Karpas-422 (cell line): ENCODE results near the gene OASL. TPM values are rescaled to one million over a fixed set of nuclear protein-coding genes. Genes with fewer than 3 reads are reported as not detected.

Source experiments
- DNase-seq: peaks from one replicate; pipeline ENCODE4 v3.0.0-alpha.2; 2015
- H2AFZ ChIP-seq: fragments of 200-600 bp; sonication (generic); 2 replicates; pipeline ENCODE4 v1.6.1; 2014; ENCODE audit warnings: antibody characterized with exemption, low read length, mixed read lengths
- H3K27ac ChIP-seq: fragments of 200-600 bp; sonication (generic); 2 replicates; pipeline ENCODE4 v1.5.1; 2014; ENCODE audit warnings: mild to moderate bottlenecking, low read length, moderate library complexity
- H3K27me3 ChIP-seq: fragments of 200-600 bp; sonication (generic); 2 replicates; pipeline ENCODE4 v1.6.1; 2014; ENCODE audit warnings: low read length, mixed read lengths
- H3K36me3 ChIP-seq: fragments of 200-600 bp; sonication (generic); 2 replicates; pipeline ENCODE4 v1.6.1; 2014; ENCODE audit warnings: low read length, mixed read lengths; ENCODE audit not compliant: insufficient read depth
- H3K4me1 ChIP-seq: fragments of 200-600 bp; sonication (generic); 2 replicates; pipeline ENCODE4 v1.6.1; 2014; ENCODE audit warnings: mild to moderate bottlenecking, low read length, mixed read lengths
- H3K4me2 ChIP-seq: fragments of 200-600 bp; sonication (generic); 2 replicates; pipeline ENCODE4 v1.6.1; 2014; ENCODE audit warnings: low read length, low read depth, mild to moderate bottlenecking; ENCODE audit not compliant: poor library complexity, severe bottlenecking
- H3K4me3 ChIP-seq: fragments of 200-600 bp; sonication (generic); 2 replicates; pipeline ENCODE4 v1.5.1; 2014; ENCODE audit warnings: mild to moderate bottlenecking, antibody characterized with exemption, low read length, mixed read lengths
- H3K79me2 ChIP-seq: fragments of 200-600 bp; sonication (generic); 2 replicates; pipeline ENCODE4 v1.6.1; 2014; ENCODE audit warnings: mild to moderate bottlenecking, low read length, mixed read lengths
- H3K9ac ChIP-seq: fragments of 200-600 bp; sonication (generic); 2 replicates; pipeline ENCODE4 v1.6.0; 2014; ENCODE audit warnings: low read length
- H3K9me2 ChIP-seq: fragments of 200-600 bp; sonication (generic), shearing (Covaris generic); replicated peaks from 2 replicates; pipeline ENCODE4 v1.6.0; 2014; ENCODE audit warnings: mild to moderate bottlenecking, low read length, moderate library complexity; ENCODE audit not compliant: insufficient read depth
- H3K9me3 ChIP-seq: fragments of 300-700, 200-600 bp; sonication (generic); 2 replicates; pipeline ENCODE4 v1.6.1; 2014; ENCODE audit warnings: low read length, mixed read lengths
- H4K20me1 ChIP-seq: fragments of 200-600 bp; sonication (generic); 2 replicates; pipeline ENCODE4 v1.6.1; 2014; ENCODE audit warnings: mild to moderate bottlenecking, antibody characterized with exemption, low read length, low read depth; ENCODE audit not compliant: insufficient read depth
- total RNA-seq: library from RNA; depleted of rRNA; stranded (reverse); fragments of >200 nt; shearing (Covaris generic); gene quantifications from 2 replicates; pipeline ENCODE4 v1.2.3, GENCODE V29; 2014; ENCODE audit warnings: low replicate concordance

OASL gene
- total RNA-seq, 1 experiment from 2014 or later, result 1.4 TPM

GRCh38 chr12:121001841-121002483, 37.1 kb downstream of the OASL start:
- no peaks in the 10 kb centered on the region for H3K4me1 ChIP-seq
- H3K36me3 ChIP-seq, result peaks cover 14% of the 10 kb centered on the region; the same call in 1 of the 2 replicates
- no peaks in the 10 kb centered on the region for H3K79me2 ChIP-seq
- H3K9me2 ChIP-seq, result no peaks in the 10 kb centered on the region
- H4K20me1 ChIP-seq, result no peaks in the 10 kb centered on the region
- no peak overlapping the region for H2AFZ ChIP-seq
- H3K9me3 ChIP-seq, result no peaks in the 10 kb centered on the region
- H3K9ac ChIP-seq, result no peak overlapping the region
- no peak for DNase-seq
- H3K27me3 ChIP-seq, result no peaks in the 10 kb centered on the region
- no peak overlapping the region for H3K4me2 ChIP-seq
- H3K27ac ChIP-seq, result no peak overlapping the region
- H3K4me3 ChIP-seq, result no peak overlapping the region

GRCh38 chr12:121001060-121001459, 38.0 kb downstream of the OASL start:
- H3K4me3 ChIP-seq, result no peak overlapping the region
- no peaks in the 10 kb centered on the region for H3K27me3 ChIP-seq
- H4K20me1 ChIP-seq, result no peaks in the 10 kb centered on the region
- H3K79me2 ChIP-seq, result no peaks in the 10 kb centered on the region
- no peak for DNase-seq
- H3K9me2 ChIP-seq, result no peaks in the 10 kb centered on the region
- H3K9ac ChIP-seq, result no peak overlapping the region
- no peak overlapping the region for H2AFZ ChIP-seq
- no peak overlapping the region for H3K4me2 ChIP-seq
- H3K27ac ChIP-seq, result no peak overlapping the region
- H3K36me3 ChIP-seq, result peaks cover 14% of the 10 kb centered on the region; the same call in 1 of the 2 replicates
- no peaks in the 10 kb centered on the region for H3K9me3 ChIP-seq
- H3K4me1 ChIP-seq, result no peaks in the 10 kb centered on the region

GRCh38 chr12:121000530-121000929, 38.5 kb downstream of the OASL start:
- no peaks in the 10 kb centered on the region for H3K9me3 ChIP-seq
- H3K27me3 ChIP-seq, result no peaks in the 10 kb centered on the region

DNA sequence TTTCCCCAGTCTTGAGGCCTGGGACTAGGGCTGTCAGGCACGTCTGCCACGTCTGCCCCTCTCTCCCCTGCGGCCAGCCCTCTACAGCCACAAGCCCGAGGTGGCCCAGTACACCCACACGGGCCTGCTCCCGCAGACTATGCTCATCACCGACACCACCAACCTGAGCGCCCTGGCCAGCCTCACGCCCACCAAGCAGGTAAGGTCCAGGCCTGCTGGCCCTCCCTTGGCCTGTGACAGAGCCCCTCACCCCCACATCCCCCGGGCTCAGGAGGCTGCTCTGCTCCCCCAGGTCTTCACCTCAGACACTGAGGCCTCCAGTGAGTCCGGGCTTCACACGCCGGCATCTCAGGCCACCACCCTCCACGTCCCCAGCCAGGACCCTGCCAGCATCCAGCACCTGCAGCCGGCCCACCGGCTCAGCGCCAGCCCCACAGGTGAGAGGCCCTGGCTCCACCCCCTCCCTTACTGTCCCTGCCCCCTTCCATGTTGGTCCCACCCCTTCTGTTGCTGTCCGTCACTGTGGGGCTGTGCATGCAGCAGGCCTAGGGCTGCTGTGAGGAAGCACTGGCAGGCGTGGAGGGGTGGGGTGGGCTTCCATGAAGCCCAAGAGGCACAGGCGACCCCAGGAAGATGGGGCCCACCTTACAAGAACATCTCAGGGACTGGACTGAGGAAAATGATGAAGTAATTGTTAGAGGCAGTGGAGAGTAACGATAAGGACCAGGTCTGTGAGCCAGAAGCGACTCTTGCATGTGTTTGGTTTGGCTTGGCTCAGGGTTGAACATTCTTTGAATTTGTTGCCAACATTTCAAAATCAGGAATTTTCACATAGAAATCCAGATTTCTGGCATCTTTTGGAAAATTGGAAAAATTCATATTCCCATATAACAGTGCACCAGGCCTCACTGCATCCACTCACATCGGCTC, 39.6 kb downstream of the OASL start:
- Histone ChIP-seq H3K9ac (no peak overlapping the region), H3K27ac (no peak overlapping the region), H4K20me1 (no peaks in the 10 kb centered on the region), H3K4me2 (no peak overlapping the region), H3K27me3 (no peaks in the 10 kb centered on the region), H3K4me1 (no peaks in the 10 kb centered on the region), H2AFZ (no peak overlapping the region), H3K36me3 (peaks cover 11% of the 10 kb centered on the region; the same call in 1 of the 2 replicates), H3K4me3 (no peak overlapping the region), H3K79me2 (no peaks in the 10 kb centered on the region), H3K9me2 (no peaks in the 10 kb centered on the region), H3K9me3 (no peaks in the 10 kb centered on the region)
- DNase-seq, result no peak

More at GRCh38 chr12:121000530-121000929, 38.5 kb downstream of the OASL start:
- Histone ChIP-seq H3K27ac (no peak overlapping the region), H3K79me2 (no peaks in the 10 kb centered on the region), H2AFZ (no peak overlapping the region), H3K4me3 (no peak overlapping the region), H3K4me1 (no peaks in the 10 kb centered on the region), H3K36me3 (peaks cover 14% of the 10 kb centered on the region; the same call in 1 of the 2 replicates), H3K9ac (no peak overlapping the region), H3K4me2 (no peak overlapping the region), H4K20me1 (no peaks in the 10 kb centered on the region), H3K9me2 (no peaks in the 10 kb centered on the region)
- DNase-seq, result no peak

- no peak overlapping the region for H2AFZ ChIP-seq
- DNase-seq, result no peak
- H3K4me3 ChIP-seq, result no peak overlapping the region
- no peak overlapping the region for H3K9ac ChIP-seq
- no peaks in the 10 kb centered on the region for H4K20me1 ChIP-seq
- H3K79me2 ChIP-seq, result no peaks in the 10 kb centered on the region
- H3K36me3 ChIP-seq, result peaks cover 3% of the 10 kb centered on the region; the same call in 1 of the 2 replicates
- H3K27ac ChIP-seq, result no peak overlapping the region
- H3K4me2 ChIP-seq, result no peak overlapping the region
- H3K9me3 ChIP-seq, result no peaks in the 10 kb centered on the region
- H3K9me2 ChIP-seq, result no peaks in the 10 kb centered on the region
- no peaks in the 10 kb centered on the region for H3K27me3 ChIP-seq
- no peaks in the 10 kb centered on the region for H3K4me1 ChIP-seq
Observed at GRCh38 chr12:120998435-120998834, 40.6 kb downstream of the OASL start.

- H3K4me3 ChIP-seq, result no peak overlapping the region
- no peak overlapping the region for H3K9ac ChIP-seq
- no peak for DNase-seq
- no peak overlapping the region for H3K27ac ChIP-seq
- H3K4me1 ChIP-seq, result no peaks in the 10 kb centered on the region
- no peaks in the 10 kb centered on the region for H3K9me2 ChIP-seq
- no peaks in the 10 kb centered on the region for H3K79me2 ChIP-seq
- no peaks in the 10 kb centered on the region for H4K20me1 ChIP-seq
- H3K9me3 ChIP-seq, result no peaks in the 10 kb centered on the region
- no peak overlapping the region for H3K4me2 ChIP-seq
- H3K27me3 ChIP-seq, result no peaks in the 10 kb centered on the region
- H3K36me3 ChIP-seq, result no peaks in the 10 kb centered on the region
- no peak overlapping the region for H2AFZ ChIP-seq
Observed at GRCh38 chr12:120997448-120997847, 41.6 kb downstream of the OASL start.

- no peak for DNase-seq
- no peak overlapping the region for H3K4me2 ChIP-seq
- H3K27ac ChIP-seq, result no peak overlapping the region
- no peaks in the 10 kb centered on the region for H3K27me3 ChIP-seq
- H3K4me1 ChIP-seq, result no peaks in the 10 kb centered on the region
- no peaks in the 10 kb centered on the region for H3K9me3 ChIP-seq
- H3K36me3 ChIP-seq, result no peaks in the 10 kb centered on the region
- H3K9me2 ChIP-seq, result no peaks in the 10 kb centered on the region
- H2AFZ ChIP-seq, result no peak overlapping the region
- H3K4me3 ChIP-seq, result no peak overlapping the region
- no peaks in the 10 kb centered on the region for H4K20me1 ChIP-seq
- H3K79me2 ChIP-seq, result no peaks in the 10 kb centered on the region
- no peak overlapping the region for H3K9ac ChIP-seq
Observed at GRCh38 chr12:120996133-120996746, 42.8 kb downstream of the OASL start.
